Measurements from ENCODE around the gene ARMCX1. TPM values are rescaled to one million over a fixed set of nuclear protein-coding genes. Genes with fewer than 3 reads are reported as not detected.
"Not testable (repeated sequence)": the region's sequence is repeated elsewhere in the genome, so short reads cannot be mapped to it uniquely, and the experiment has no call there.

ARMCX1 gene
- total RNA-seq: 33.2 TPM
- long read RNA-seq, transcript ARMCX1-201 (4 exons, 2,141 nt): major isoform, 56 of 92 reads
- long read RNA-seq, partial matches to known transcripts: 6 of 92 reads
- long read RNA-seq, other reads (novel, unspliced or antisense): 30 of 92 reads

- intact Hi-C loops (cut with DNase I): loop anchor here (2.0 kb wide), 1 partner anchor 136 kb away; no protein-coding TSS in a partner anchor
Measured at GRCh38 chrX:101550362-101550750, at the start of gene ARMCX1. TSS of gene ARMCX1 (plus strand) at chrX:101550547. CDS start at chrX:101552931, 2,384 bp downstream.

GRCh38 chrX:101502929-101503328 lies 47.4 kb upstream of the ARMCX1 start:
- intact Hi-C loops (cut with DNase I); DNase-seq (ENCODE audit: low spot score): not testable (repeated sequence)

More at GRCh38 chrX:101550362-101550750, at the start of gene ARMCX1:
- DNase-seq (ENCODE audit: low spot score): peak; percentile 87

GRCh38 chrX:101507372-101507771 lies 43.0 kb upstream of the ARMCX1 start:
- no peak for DNase-seq (ENCODE audit: low spot score)
- intact Hi-C loops (cut with DNase I): no loop called here

GRCh38 chrX:101507986-101508385 lies 42.4 kb upstream of the ARMCX1 start:
- intact Hi-C loops (cut with DNase I): no loop called here
- DNase-seq (ENCODE audit: low spot score): no peak

GRCh38 chrX:101530944-101531343 lies 19.4 kb upstream of the ARMCX1 start:
- intact Hi-C loops (cut with DNase I): no loop called here

GRCh38 chrX:101539116-101539515 lies 11.2 kb upstream of the ARMCX1 start:
- no peak for DNase-seq (ENCODE audit: low spot score)
- intact Hi-C loops (cut with DNase I): no loop called here

More at GRCh38 chrX:101530944-101531343, 19.4 kb upstream of the ARMCX1 start:
- DNase-seq (ENCODE audit: low spot score): no peak

GRCh38 chrX:101550751-101551379 lies 518 bp downstream of the ARMCX1 start:
- no peak for DNase-seq (ENCODE audit: low spot score)
- intact Hi-C loops (cut with DNase I): loop anchor here (2.0 kb wide), 1 partner anchor 136 kb away; no protein-coding TSS in a partner anchor

GRCh38 chrX:101551380-101551767 lies 1.0 kb downstream of the ARMCX1 start:
- no peak for DNase-seq (ENCODE audit: low spot score)
- intact Hi-C loops (cut with DNase I): loop anchor here (2.0 kb wide), 1 partner anchor 137 kb away; no protein-coding TSS in a partner anchor

GRCh38 chrX:101552714-101553113 lies 2.4 kb downstream of the ARMCX1 start:
- intact Hi-C loops (cut with DNase I): no loop called here
- DNase-seq (ENCODE audit: low spot score): no peak

- DNase-seq (ENCODE audit: low spot score): no peak
- intact Hi-C loops (cut with DNase I): no loop called here
Measured at GRCh38 chrX:101564651-101565050, 14.3 kb downstream of the ARMCX1 start.

- DNase-seq (ENCODE audit: low spot score): no peak
- intact Hi-C loops (cut with DNase I): loop anchor here (5.0 kb wide), 1 partner anchor 206 kb away; no protein-coding TSS in a partner anchor
Measured at GRCh38 chrX:101595739-101596419, 45.5 kb downstream of the ARMCX1 start.

- intact Hi-C loops (cut with DNase I): loop anchor here (5.0 kb wide), 1 partner anchor 203 kb away; no protein-coding TSS in a partner anchor
Measured at GRCh38 chrX:101599592-101599991, 49.2 kb downstream of the ARMCX1 start.

GRCh38 chrX:101602077-101602476 lies 51.7 kb downstream of the ARMCX1 start:
- DNase-seq (ENCODE audit: low spot score): no peak
- intact Hi-C loops (cut with DNase I): no loop called here

More at GRCh38 chrX:101599592-101599991, 49.2 kb downstream of the ARMCX1 start:
- DNase-seq (ENCODE audit: low spot score): not testable (repeated sequence)

Other genes with a start within 250 kb of the ARMCX1 start
- gene TIMM8A, start 201.8 kb upstream of the ARMCX1 start, total RNA-seq: 24.8 TPM
- gene BTK, start 164.4 kb upstream of the ARMCX1 start, total RNA-seq: 1.3 TPM
- gene RPL36A, start 159.5 kb upstream of the ARMCX1 start, total RNA-seq: 57.5 TPM
- 6.8 TPM for gene GLA, start 142.6 kb upstream of the ARMCX1 start, total RNA-seq
- gene HNRNPH2, start 142.3 kb upstream of the ARMCX1 start, total RNA-seq: 55.6 TPM
- gene ARMCX4, start 65.1 kb upstream of the ARMCX1 start, total RNA-seq: 7.4 TPM
- gene ARMCX6, start 67.5 kb downstream of the ARMCX1 start, total RNA-seq: 45.4 TPM
- gene ARMCX3, start 72.6 kb downstream of the ARMCX1 start, total RNA-seq: 82.2 TPM
- 43.5 TPM for gene ARMCX2, start 109.3 kb downstream of the ARMCX1 start, total RNA-seq